Measurements from ENCODE around the gene FAM229B.

DNA sequence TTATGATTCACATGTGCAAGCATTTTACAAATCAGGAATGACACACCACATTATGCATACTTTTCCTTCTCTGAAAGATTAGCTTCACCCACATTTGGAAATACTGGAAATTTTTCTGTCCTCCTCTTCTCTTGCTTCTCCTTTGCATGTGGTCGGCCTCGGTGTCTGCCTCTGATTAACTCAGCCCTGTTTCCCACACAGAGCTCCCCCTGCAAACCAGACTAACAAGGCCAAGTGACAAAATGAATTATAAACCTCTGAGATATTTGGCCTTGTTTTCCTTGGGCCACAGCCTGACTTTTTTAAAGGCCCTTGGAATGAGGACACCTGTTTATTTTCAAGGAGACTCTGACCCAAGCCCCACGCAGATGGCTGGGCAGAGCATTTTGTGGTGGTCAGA, 42.5 kb upstream of the FAM229B start:
- TF ChIP-seq, protein P1, sequence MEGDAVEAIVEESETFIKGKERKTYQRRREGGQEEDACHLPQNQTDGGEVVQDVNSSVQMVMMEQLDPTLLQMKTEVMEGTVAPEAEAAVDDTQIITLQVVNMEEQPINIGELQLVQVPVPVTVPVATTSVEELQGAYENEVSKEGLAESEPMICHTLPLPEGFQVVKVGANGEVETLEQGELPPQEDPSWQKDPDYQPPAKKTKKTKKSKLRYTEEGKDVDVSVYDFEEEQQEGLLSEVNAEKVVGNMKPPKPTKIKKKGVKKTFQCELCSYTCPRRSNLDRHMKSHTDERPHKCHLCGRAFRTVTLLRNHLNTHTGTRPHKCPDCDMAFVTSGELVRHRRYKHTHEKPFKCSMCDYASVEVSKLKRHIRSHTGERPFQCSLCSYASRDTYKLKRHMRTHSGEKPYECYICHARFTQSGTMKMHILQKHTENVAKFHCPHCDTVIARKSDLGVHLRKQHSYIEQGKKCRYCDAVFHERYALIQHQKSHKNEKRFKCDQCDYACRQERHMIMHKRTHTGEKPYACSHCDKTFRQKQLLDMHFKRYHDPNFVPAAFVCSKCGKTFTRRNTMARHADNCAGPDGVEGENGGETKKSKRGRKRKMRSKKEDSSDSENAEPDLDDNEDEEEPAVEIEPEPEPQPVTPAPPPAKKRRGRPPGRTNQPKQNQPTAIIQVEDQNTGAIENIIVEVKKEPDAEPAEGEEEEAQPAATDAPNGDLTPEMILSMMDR (IDR thresholded peaks at IDR 0.05), result no peak
- TF ChIP-seq POLR2A (IDR thresholded peaks at IDR 0.05) (no peak), POLR2AphosphoS5 (IDR thresholded peaks at IDR 0.05) (no peak)
